ENCODE measurements around the gene TEX9. TPM values are rescaled to one million over a fixed set of nuclear protein-coding genes. Genes with fewer than 3 reads are reported as not detected.

The TEX9 gene
- total and polyA plus RNA-seq, 2 of the 4 experiments (the other 2 are of a cell fraction) = 0.63 to 1.4 TPM

GRCh38 chr15:56393277-56393676 lies 28.1 kb downstream of the TEX9 start:
- in situ Hi-C loops (cut with MboI; ENCODE audit: low sequenced_read_pairs) = no loop called here
- H3K14ac ChIP-seq (replicated peaks; ENCODE audit: low read depth, low read length) = no peak overlapping the region
- H2BK20ac ChIP-seq (ENCODE audit: low read depth, low read length) = no peak overlapping the region
- H3K9me3 ChIP-seq (ENCODE audit: control insufficient read depth, insufficient read depth, low read length) = no peaks in the 10 kb centered on the region
- no peak overlapping the region for H3K4me2 ChIP-seq (ENCODE audit: low read depth, low read length)
- no peak overlapping the region for H2AK9ac ChIP-seq (replicated peaks; ENCODE audit: low read depth, low read length, poor library complexity)
- no peaks in the 10 kb centered on the region for H4K20me1 ChIP-seq (ENCODE audit: insufficient read depth, low read length)
- H2BK5ac ChIP-seq (ENCODE audit: low read depth, low read length, poor library complexity, severe bottlenecking) = no peak overlapping the region
- no TSS peak for BruUV-seq (replicated peaks)
- H2BK120ac ChIP-seq (ENCODE audit: low read depth, low read length) = no peak overlapping the region
- H3K56ac ChIP-seq (ENCODE audit: extremely low read depth, insufficient read depth, low read length) = no peak overlapping the region
- no peak overlapping the region for H3K4me3 ChIP-seq (ENCODE audit: insufficient read depth, low read depth, low read length)
- H2AFZ ChIP-seq (replicated peaks; ENCODE audit: low read length, poor library complexity) = no peak overlapping the region
- TF ChIP-seq CEBPB (IDR thresholded peaks at IDR 0.05; ENCODE audit: low read depth, low read length) (no peak), MAZ (IDR thresholded peaks at IDR 0.05; ENCODE audit: borderline replicate concordance, low read depth, low read length) (no peak), MXI1 (IDR thresholded peaks at IDR 0.05; ENCODE audit: borderline replicate concordance, low read depth, low read length) (no peak), RAD21 (IDR thresholded peaks at IDR 0.05; ENCODE audit: low read length) (no peak), ELK1 (IDR thresholded peaks at IDR 0.05; ENCODE audit: borderline replicate concordance, low read depth, low read length) (no peak)
- H2AK5ac ChIP-seq (ENCODE audit: low read depth, low read length) = no peak overlapping the region
- H2BK15ac ChIP-seq (ENCODE audit: low read depth, low read length) = no peak overlapping the region
- intact Hi-C loops (cut with micrococcal nuclease) = no loop called here
- H3K36me3 ChIP-seq (ENCODE audit: control insufficient read depth, insufficient read depth, low read length) = no peaks in the 10 kb centered on the region
- H3K4me1 ChIP-seq (ENCODE audit: control insufficient read depth, insufficient read depth, low read length) = no peaks in the 10 kb centered on the region
- H3K79me1 ChIP-seq (ENCODE audit: low read depth in 1 of 2, low read length in 2 of 2) = no peaks in the 10 kb centered on the region
- no peak for ATAC-seq (ENCODE audit: low read depth)
- no peak overlapping the region for H3K9ac ChIP-seq (ENCODE audit: low read depth, low read length)
- no peak overlapping the region for H3K23ac ChIP-seq (ENCODE audit: low read depth, low read length)
- H3K9me1 ChIP-seq (ENCODE audit: insufficient read depth, low read length) = no peaks in the 10 kb centered on the region
- H4K8ac ChIP-seq (ENCODE audit: low read depth in 2 of 2, low read length in 2 of 2) = no peak overlapping the region
- POLR2A ChIA-PET (ENCODE audit: unreplicated experiment) = no interaction called here
- WGBS, 2 experiments (ENCODE audit: extremely low coverage in 2 of 2, insufficient read length in 1 of 2) = no CpG with 5 or more reads among the region's 1 CpG
- H4K91ac ChIP-seq (ENCODE audit: insufficient read depth, low read depth, low read length) = no peak overlapping the region
- H3K18ac ChIP-seq (ENCODE audit: low read depth, low read length) = no peak overlapping the region
- DNase-seq = no peak
- no peak overlapping the region for H4K5ac ChIP-seq (ENCODE audit: low read depth, low read length)
- no peak overlapping the region for H3K4ac ChIP-seq (ENCODE audit: low read depth, low read length)
- no peak overlapping the region for H3K27ac ChIP-seq (ENCODE audit: insufficient read depth, low read length)
- no peaks in the 10 kb centered on the region for H3K27me3 ChIP-seq (ENCODE audit: control insufficient read depth, insufficient read depth, low read length)
- dilution Hi-C loops (cut with HindIII; ENCODE audit: low sequenced_read_pairs, unreplicated experiment) = no loop called here
- CTCF ChIA-PET = no interaction called here
